GM12878 (cell line): ENCODE results near the gene AIDA. TPM values are rescaled to one million over a fixed set of nuclear protein-coding genes. Genes with fewer than 3 reads are reported as not detected.
A peak's percentile ranks its signal among the peaks of the same experiment; 100 is the strongest.

Experiments used
- BACH1 ChIP-seq: fragments of 450-650 bp; IDR thresholded peaks from 2 replicates; pipeline ENCODE4 v1.6.1; 2017; ENCODE audit warnings: mild to moderate bottlenecking, borderline replicate concordance
- BCL11A ChIP-seq: IDR thresholded peaks from 2 replicates; pipeline ENCODE4 v1.6.1; 2011; ENCODE audit warnings: low read depth, low read length
- CBX5 ChIP-seq: sonication (generic); IDR thresholded peaks from 2 replicates; pipeline ENCODE4 v1.6.1; 2016; ENCODE audit warnings: low read depth, moderate library complexity, mild to moderate bottlenecking, inconsistent platforms
- CHD2 ChIP-seq: IDR thresholded peaks from 2 replicates; pipeline ENCODE4 v1.6.1; 2011; ENCODE audit warnings: low read depth, low read length, improper control_type of control experiment, borderline replicate concordance
- EP300 ChIP-seq, 2 experiments: fragments of 150-350 bp in 1 of 2; IDR thresholded peaks; 2 replicates each; pipeline ENCODE4 v1.6.1; 2011 to 2012; ENCODE audit warnings: low read depth in 2 of 2, low read length in 2 of 2, borderline replicate concordance in 1 of 2, improper control_type of control experiment in 1 of 2, inconsistent platforms in 1 of 2; ENCODE audit not compliant: control insufficient read depth in 1 of 2
- HDAC6 ChIP-seq: fragments of 200-600 bp; sonication (generic); IDR thresholded peaks from one replicate; pipeline ENCODE4 v1.8.0; 2017; ENCODE audit warnings: antibody characterized with exemption; ENCODE audit not compliant: unreplicated experiment
- HDGF ChIP-seq: fragments of 450-650 bp; IDR thresholded peaks from 2 replicates; pipeline ENCODE4 v1.6.1; 2016; ENCODE audit warnings: antibody characterized with exemption
- KDM1A ChIP-seq: fragments of 200-600 bp; sonication (generic); IDR thresholded peaks from 2 replicates; pipeline ENCODE4 v1.6.1; 2016; ENCODE audit warnings: borderline replicate concordance
- MEF2B ChIP-seq: fragments of 450-650 bp; IDR thresholded peaks from 2 replicates; pipeline ENCODE4 v1.6.1; 2018; ENCODE audit warnings: mild to moderate bottlenecking, moderate library complexity; ENCODE audit not compliant: partially characterized antibody, poor library complexity, severe bottlenecking
- MTA3 ChIP-seq: IDR thresholded peaks from 2 replicates; pipeline ENCODE4 v1.6.1; 2012; ENCODE audit warnings: low read length, inconsistent platforms, borderline replicate concordance
- MYB ChIP-seq: fragments of 150-350 bp; IDR thresholded peaks from 2 replicates; pipeline ENCODE4 v1.6.1; 2014; ENCODE audit warnings: mild to moderate bottlenecking, low read depth, low read length, borderline replicate concordance
- MYC ChIP-seq: IDR thresholded peaks from 2 replicates; pipeline ENCODE4 v1.6.1; 2011; ENCODE audit warnings: mild to moderate bottlenecking, low read length, moderate library complexity, inconsistent platforms; ENCODE audit not compliant: insufficient read depth, insufficient replicate concordance, insufficient read length, severe bottlenecking
- NFIC ChIP-seq: IDR thresholded peaks from 2 replicates; pipeline ENCODE4 v1.6.1; 2012; ENCODE audit warnings: low read depth, mild to moderate bottlenecking, inconsistent platforms, low read length, moderate library complexity
- NR2F1 ChIP-seq: fragments of 450-650 bp; conservative IDR thresholded peaks from 2 replicates; pipeline ENCODE4 v1.6.1; 2017; ENCODE audit warnings: mild to moderate bottlenecking
- PAX5 ChIP-seq: IDR thresholded peaks from 2 replicates; pipeline ENCODE4 v1.6.1; 2011; ENCODE audit warnings: low read depth, low read length, borderline replicate concordance
- PAX8 ChIP-seq: fragments of 450-650 bp; IDR thresholded peaks from 2 replicates; pipeline ENCODE4 v1.6.1; 2017; ENCODE audit warnings: mild to moderate bottlenecking, moderate library complexity
- PML ChIP-seq: IDR thresholded peaks from 2 replicates; pipeline ENCODE4 v1.6.1; 2012; ENCODE audit warnings: low read length, inconsistent platforms
- POU2F2 ChIP-seq: IDR thresholded peaks from 3 replicates; pipeline ENCODE4 v1.6.1; 2011; ENCODE audit warnings: low read depth, mild to moderate bottlenecking, low read length, borderline replicate concordance
- RAD51 ChIP-seq: fragments of 450-650 bp; IDR thresholded peaks from 2 replicates; pipeline ENCODE4 v1.6.1; 2016; ENCODE audit warnings: moderate library complexity, mild to moderate bottlenecking, inconsistent platforms
- SREBF1 ChIP-seq: IDR thresholded peaks from 2 replicates; pipeline ENCODE4 v1.6.1; 2012; ENCODE audit warnings: mild to moderate bottlenecking, low read length
- TAF1 ChIP-seq: IDR thresholded peaks from 2 replicates; pipeline ENCODE4 v1.6.1; 2011; ENCODE audit warnings: mild to moderate bottlenecking, low read depth, low read length, borderline replicate concordance
- TBL1XR1 ChIP-seq: IDR thresholded peaks from 2 replicates; pipeline ENCODE4 v1.6.1; 2012; ENCODE audit warnings: low read depth, low read length, improper control_type of control experiment
- polyA plus RNA-seq, 11 experiments: library from polyadenylated mRNA; depleted of rRNA in 4 of 11; unstranded in 6 of 11; stranded (reverse) in 5 of 11; fragments of >200 nt; fragmentation: Nextera tagmentation in 4 of 11; fragmentation: Illumina TruSeq in 1 of 11; extraction: Ambion mirVana in 4 of 11; extraction: Trizol in 1 of 11; gene quantifications; 1 replicate in 1 of 11; 2 replicates in 10 of 11; pipeline versions ENCODE4 v1.2.1 to v1.2.3, GENCODE V29; 2011 to 2016; ENCODE audit warnings: inconsistent platforms in 2 of 11, missing spikeins in 2 of 11, low read depth in 1 of 11
- total RNA-seq, 4 experiments: library from RNA; depleted of rRNA in 3 of 4; stranded (reverse); fragments of >200 nt in 3 of 4; fragmentation: Illumina TruSeq in 1 of 4; extraction: Trizol in 1 of 4; gene quantifications; 2 replicates each; pipeline versions ENCODE4 v1.2.1 to v1.2.3, GENCODE V29; 2013 to 2021
- TF ChIP-seq, protein P1 (sequence below): fragments of 450-650 bp; IDR thresholded peaks from 2 replicates; pipeline ENCODE4 v1.6.1; 2016; ENCODE audit warnings: mild to moderate bottlenecking
- TF ChIP-seq, protein P2 (sequence below): fragments of 450-650 bp; IDR thresholded peaks from 2 replicates; pipeline ENCODE4 v1.6.1; 2018; ENCODE audit warnings: borderline replicate concordance, mild to moderate bottlenecking; ENCODE audit not compliant: partially characterized antibody
- TF ChIP-seq, protein P3 (sequence below): IDR thresholded peaks from 2 replicates; pipeline ENCODE4 v1.6.1; 2011; ENCODE audit warnings: low read depth, mild to moderate bottlenecking, low read length, moderate library complexity, borderline replicate concordance; ENCODE audit errors: extremely low read depth
- TF ChIP-seq, protein P4 (sequence below): fragments of 150-350 bp; IDR thresholded peaks from 2 replicates; pipeline ENCODE4 v1.6.1; 2014; ENCODE audit warnings: mild to moderate bottlenecking, low read depth, low read length

Gene AIDA
- total and polyA plus RNA-seq, 10 of the 15 experiments (the other 5 are each of a cell fraction or from before 2014, with no cell fraction given), result 8.9 to 43.1 (median 19.2) TPM

DNA sequence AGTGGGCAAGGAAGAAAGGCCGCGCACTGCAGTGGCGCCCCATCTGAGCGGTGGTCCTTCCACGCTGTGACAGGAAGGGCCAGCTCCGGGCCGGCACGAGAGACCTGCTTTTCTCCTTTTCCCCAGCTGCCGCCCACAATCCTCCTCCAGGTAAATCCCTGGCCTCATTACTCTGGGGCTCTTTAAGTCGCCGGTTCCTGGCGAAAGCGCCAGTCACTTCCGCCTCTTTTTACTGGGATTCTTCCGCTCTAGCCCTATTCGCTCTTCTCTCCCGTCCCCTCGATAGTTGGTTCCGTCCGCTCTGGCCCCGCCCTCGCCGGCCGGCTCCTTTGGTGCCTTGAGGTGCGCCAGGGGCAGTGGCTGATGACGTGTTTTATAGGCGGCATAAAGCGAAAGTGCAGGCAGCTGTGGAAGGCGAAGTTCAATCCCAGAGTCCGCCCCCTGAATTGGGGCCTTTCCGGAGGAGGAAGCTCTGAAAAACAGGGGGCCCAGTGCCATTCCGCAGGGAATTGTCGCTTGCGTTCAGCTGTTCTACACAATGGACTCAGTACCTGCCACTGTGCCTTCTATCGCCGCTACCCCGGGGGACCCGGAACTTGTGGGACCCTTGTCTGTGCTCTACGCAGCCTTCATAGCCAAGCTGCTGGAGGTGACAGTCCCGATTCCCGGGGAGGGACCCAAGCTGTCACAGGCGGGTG is 68.2 kb downstream of the AIDA start (continued):
- TF ChIP-seq, protein P1, sequence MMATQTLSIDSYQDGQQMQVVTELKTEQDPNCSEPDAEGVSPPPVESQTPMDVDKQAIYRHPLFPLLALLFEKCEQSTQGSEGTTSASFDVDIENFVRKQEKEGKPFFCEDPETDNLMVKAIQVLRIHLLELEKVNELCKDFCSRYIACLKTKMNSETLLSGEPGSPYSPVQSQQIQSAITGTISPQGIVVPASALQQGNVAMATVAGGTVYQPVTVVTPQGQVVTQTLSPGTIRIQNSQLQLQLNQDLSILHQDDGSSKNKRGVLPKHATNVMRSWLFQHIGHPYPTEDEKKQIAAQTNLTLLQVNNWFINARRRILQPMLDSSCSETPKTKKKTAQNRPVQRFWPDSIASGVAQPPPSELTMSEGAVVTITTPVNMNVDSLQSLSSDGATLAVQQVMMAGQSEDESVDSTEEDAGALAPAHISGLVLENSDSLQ, result no peak; the same call in 1 of the 2 replicates
- TF ChIP-seq NFIC, result peak; percentile 54; the same call in 1 of the 2 replicates
- TF ChIP-seq MTA3, result no peak
- TF ChIP-seq TBL1XR1, result peak; percentile 39
- TF ChIP-seq BACH1, result peak; percentile 33; the same call in 1 of the 2 replicates
- peak; percentile 96 for TF ChIP-seq PML
- TF ChIP-seq EP300 (IDR thresholded peaks at IDR 0.05; ENCODE audit: borderline replicate concordance in 1 of 2, control insufficient read depth in 1 of 2, low read depth in 2 of 2, low read length in 2 of 2), result 0 out of 4 replicates have a peak, but pooled peaks of 1 of the 2 experiments have one; percentile 21
- TF ChIP-seq CHD2, result peak; percentile 79; the same call in 1 of the 2 replicates
- TF ChIP-seq, protein P2, sequence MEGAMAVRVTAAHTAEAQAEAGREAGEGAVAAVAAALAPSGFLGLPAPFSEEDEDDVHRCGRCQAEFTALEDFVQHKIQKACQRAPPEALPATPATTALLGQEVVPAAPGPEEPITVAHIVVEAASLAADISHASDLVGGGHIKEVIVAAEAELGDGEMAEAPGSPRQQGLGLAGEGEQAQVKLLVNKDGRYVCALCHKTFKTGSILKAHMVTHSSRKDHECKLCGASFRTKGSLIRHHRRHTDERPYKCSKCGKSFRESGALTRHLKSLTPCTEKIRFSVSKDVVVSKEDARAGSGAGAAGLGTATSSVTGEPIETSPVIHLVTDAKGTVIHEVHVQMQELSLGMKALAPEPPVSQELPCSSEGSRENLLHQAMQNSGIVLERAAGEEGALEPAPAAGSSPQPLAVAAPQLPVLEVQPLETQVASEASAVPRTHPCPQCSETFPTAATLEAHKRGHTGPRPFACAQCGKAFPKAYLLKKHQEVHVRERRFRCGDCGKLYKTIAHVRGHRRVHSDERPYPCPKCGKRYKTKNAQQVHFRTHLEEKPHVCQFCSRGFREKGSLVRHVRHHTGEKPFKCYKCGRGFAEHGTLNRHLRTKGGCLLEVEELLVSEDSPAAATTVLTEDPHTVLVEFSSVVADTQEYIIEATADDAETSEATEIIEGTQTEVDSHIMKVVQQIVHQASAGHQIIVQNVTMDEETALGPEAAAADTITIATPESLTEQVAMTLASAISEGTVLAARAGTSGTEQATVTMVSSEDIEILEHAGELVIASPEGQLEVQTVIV, result peak; percentile 77
- TF ChIP-seq, protein P3, sequence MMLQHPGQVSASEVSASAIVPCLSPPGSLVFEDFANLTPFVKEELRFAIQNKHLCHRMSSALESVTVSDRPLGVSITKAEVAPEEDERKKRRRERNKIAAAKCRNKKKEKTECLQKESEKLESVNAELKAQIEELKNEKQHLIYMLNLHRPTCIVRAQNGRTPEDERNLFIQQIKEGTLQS, result peak; percentile 85
- peak; percentile 14; the same call in 1 of the 2 replicates for TF ChIP-seq CBX5
- no peak for TF ChIP-seq KDM1A
- TF ChIP-seq RAD51, result no peak
- TF ChIP-seq, protein P4, sequence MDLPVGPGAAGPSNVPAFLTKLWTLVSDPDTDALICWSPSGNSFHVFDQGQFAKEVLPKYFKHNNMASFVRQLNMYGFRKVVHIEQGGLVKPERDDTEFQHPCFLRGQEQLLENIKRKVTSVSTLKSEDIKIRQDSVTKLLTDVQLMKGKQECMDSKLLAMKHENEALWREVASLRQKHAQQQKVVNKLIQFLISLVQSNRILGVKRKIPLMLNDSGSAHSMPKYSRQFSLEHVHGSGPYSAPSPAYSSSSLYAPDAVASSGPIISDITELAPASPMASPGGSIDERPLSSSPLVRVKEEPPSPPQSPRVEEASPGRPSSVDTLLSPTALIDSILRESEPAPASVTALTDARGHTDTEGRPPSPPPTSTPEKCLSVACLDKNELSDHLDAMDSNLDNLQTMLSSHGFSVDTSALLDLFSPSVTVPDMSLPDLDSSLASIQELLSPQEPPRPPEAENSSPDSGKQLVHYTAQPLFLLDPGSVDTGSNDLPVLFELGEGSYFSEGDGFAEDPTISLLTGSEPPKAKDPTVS, result no peak
- no peak; the same call in 1 of the 2 replicates for TF ChIP-seq PAX5
- no peak for TF ChIP-seq HDAC6
- TF ChIP-seq MEF2B, result peak; percentile 37
- TF ChIP-seq MYB, result no peak
- no peak for TF ChIP-seq PAX8
- TF ChIP-seq MYC, result no peak
- TF ChIP-seq POU2F2, result peak; percentile 37; the same call in 1 of the 3 replicates
- no peak for TF ChIP-seq HDGF
- TF ChIP-seq TAF1, result peak; percentile 77
- no peak for TF ChIP-seq BCL11A
- no peak for TF ChIP-seq NR2F1
- peak; percentile 88 for TF ChIP-seq SREBF1
